ENCODE measurements around the gene OTOGL.
"Not testable (repeated sequence)": the region's sequence is repeated elsewhere in the genome, so short reads cannot be mapped to it uniquely, and the experiment has no call there.

Gene OTOGL

GRCh38 chr12:80227904-80228303, 128.6 kb downstream of the OTOGL start:
- DNase-seq: not testable (repeated sequence)

GRCh38 chr12:80230068-80230467, 130.7 kb downstream of the OTOGL start:
- DNase-seq: no peak

GRCh38 chr12:80232837-80233236, 133.5 kb downstream of the OTOGL start:
- no peak for DNase-seq

GRCh38 chr12:80233926-80234325, 134.6 kb downstream of the OTOGL start:
- no peak for DNase-seq

GRCh38 chr12:80234667-80235066, 135.3 kb downstream of the OTOGL start:
- no peak for DNase-seq

GRCh38 chr12:80235944-80236343, 136.6 kb downstream of the OTOGL start:
- no peak for DNase-seq

GRCh38 chr12:80239867-80240266, 140.5 kb downstream of the OTOGL start:
- no peak for DNase-seq

- no peak for DNase-seq
These were observed 142.4 kb downstream of the OTOGL start for GRCh38 chr12:80241576-80242273.

- no peak for DNase-seq
These were observed 143.0 kb downstream of the OTOGL start for GRCh38 chr12:80242321-80242720.

GRCh38 chr12:80249581-80249980, 150.2 kb downstream of the OTOGL start:
- not testable (repeated sequence) for DNase-seq

- no peak for DNase-seq
These were observed 158.6 kb downstream of the OTOGL start for GRCh38 chr12:80257920-80258319.

GRCh38 chr12:80260269-80260668, 160.9 kb downstream of the OTOGL start:
- DNase-seq: no peak

- DNase-seq: no peak
These were observed 162.1 kb downstream of the OTOGL start for GRCh38 chr12:80261403-80261802.

GRCh38 chr12:80262346-80262745, 163.0 kb downstream of the OTOGL start:
- no peak for DNase-seq

- no peak for DNase-seq
These were observed 163.4 kb downstream of the OTOGL start for GRCh38 chr12:80262771-80263170.

GRCh38 chr12:80264386-80264785, 165.0 kb downstream of the OTOGL start:
- DNase-seq: no peak

- DNase-seq: no peak
These were observed 165.6 kb downstream of the OTOGL start for GRCh38 chr12:80264891-80265290.

- peak; percentile 13 for DNase-seq
These were observed 169.8 kb downstream of the OTOGL start for GRCh38 chr12:80268924-80269749.

GRCh38 chr12:80269803-80270552, 170.6 kb downstream of the OTOGL start:
- DNase-seq: peak; percentile 37

GRCh38 chr12:80271780-80272179, 172.4 kb downstream of the OTOGL start:
- DNase-seq: no peak

GRCh38 chr12:80272387-80272915, 173.1 kb downstream of the OTOGL start:
- no peak for DNase-seq

- no peak for DNase-seq
These were observed 173.8 kb downstream of the OTOGL start for GRCh38 chr12:80273144-80273543.

- DNase-seq: no peak
These were observed 178.4 kb downstream of the OTOGL start for GRCh38 chr12:80277732-80278131.

All from activated CD4-positive, alpha-beta T cell treated with anti-CD3 and anti-CD28 coated beads, Interleukin-2, amount 50 U/mL, for 16 hours (primary cell).